Measurements from ENCODE around the gene CORIN.

Gene CORIN

GRCh38 chr4:47817275-47817674, 20.6 kb downstream of the CORIN start (continued):
- TF ChIP-seq ZNF148 (tag by site-specific recombination; IDR thresholded peaks at IDR 0.05; ENCODE audit: borderline replicate concordance), result no peak
- no peak for TF ChIP-seq ZNF175 (tag by site-specific recombination; IDR thresholded peaks at IDR 0.05)
- TF ChIP-seq ZNF350 (tag by site-specific recombination; IDR thresholded peaks at IDR 0.05), result no peak
- TF ChIP-seq ZSCAN5A (tag by site-specific recombination; IDR thresholded peaks at IDR 0.05), result no peak
- TF ChIP-seq ZNF394 (tag by site-specific recombination; IDR thresholded peaks at IDR 0.05; ENCODE audit: borderline replicate concordance), result no peak
- TF ChIP-seq ZNF416 (tag by site-specific recombination; IDR thresholded peaks at IDR 0.05), result no peak

GRCh38 chr4:47816748-47817147, 21.1 kb downstream of the CORIN start:
- Histone ChIP-seq H3K4me3 (ENCODE audit: low read depth, low read length) (no peak overlapping the region), H3K9me3 (ENCODE audit: control insufficient read depth, insufficient read depth, low read depth, low read length) (no peaks in the 10 kb centered on the region), H3K27ac (ENCODE audit: extremely low read depth, low read depth, low read length) (no peak overlapping the region), H3K36me3 (ENCODE audit: control insufficient read depth in 2 of 2, insufficient read depth in 1 of 2, low read length in 2 of 2) (no peaks in the 10 kb centered on the region), H3K4me1 (ENCODE audit: control insufficient read depth, insufficient read depth, low read length) (no peaks in the 10 kb centered on the region)
- TF ChIP-seq ZBTB1 (tag by site-specific recombination; IDR thresholded peaks at IDR 0.05) (no peak), ZBTB26 (tag by site-specific recombination; optimal IDR thresholded peaks at IDR 0.05) (no peak), ZNF560 (tag by site-specific recombination; IDR thresholded peaks at IDR 0.05; ENCODE audit: borderline replicate concordance) (no peak), ZNF366 (tag by site-specific recombination; conservative IDR thresholded peaks at IDR 0.05) (no peak), ZEB2 (tag by site-specific recombination; IDR thresholded peaks at IDR 0.05) (no peak), ZNF707 (tag by site-specific recombination; IDR thresholded peaks at IDR 0.05) (no peak), CTCF (tag by site-specific recombination; IDR thresholded peaks at IDR 0.05) (no peak), BCL6B (tag by site-specific recombination; IDR thresholded peaks at IDR 0.05) (no peak), ZNF37A (tag by site-specific recombination; IDR thresholded peaks at IDR 0.05) (no peak), ZNF404 (tag by site-specific recombination; IDR thresholded peaks at IDR 0.05) (no peak), ZSCAN23 (tag by site-specific recombination; IDR thresholded peaks at IDR 0.05) (no peak)
- POLR2A ChIA-PET, result no interaction called here
- CTCF ChIA-PET, result interaction anchor here (0.7 to 1.1 kb wide), 2 partner anchors 278 to 680 kb away, joined by 3 read pairs; no protein-coding TSS in a partner anchor
